ENCODE results near the gene TEKT4. TPM values are rescaled to one million over a fixed set of nuclear protein-coding genes. Genes with fewer than 3 reads are reported as not detected.
"Not testable (repeated sequence)": the region's sequence is repeated elsewhere in the genome, so short reads cannot be mapped to it uniquely, and the experiment has no call there.

TEKT4 gene
- total and polyA plus RNA-seq, 2 donors (not counting 3 experiments of a cell fraction or from before 2014, with no cell fraction given) = not detected

DNA sequence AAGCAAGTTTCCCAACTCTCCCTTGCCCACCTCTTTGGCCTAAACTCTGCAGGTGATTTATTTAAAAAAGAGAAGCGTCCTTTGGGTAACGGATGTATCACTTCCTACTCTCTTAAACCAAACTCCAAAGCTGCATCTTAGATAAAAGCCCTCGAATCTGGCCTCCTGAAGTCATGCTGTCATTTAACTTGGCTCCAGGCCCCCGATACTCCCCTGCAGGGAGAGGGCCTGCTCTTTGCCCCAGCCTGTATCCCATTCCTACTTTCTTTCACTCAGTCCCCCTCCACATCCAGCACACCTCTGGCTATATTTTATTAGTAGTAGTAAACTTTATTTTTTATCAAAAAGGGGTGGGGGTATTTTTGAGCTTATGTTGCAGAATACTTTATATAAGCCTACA lies 19.0 kb downstream of the TEKT4 start:
- POLR2A ChIA-PET = no interaction called here
- dilution Hi-C loops (cut with MboI; ENCODE audit: extremely low pct_ligation_motif_present, low sequenced_read_pairs) = no loop called here

DNA sequence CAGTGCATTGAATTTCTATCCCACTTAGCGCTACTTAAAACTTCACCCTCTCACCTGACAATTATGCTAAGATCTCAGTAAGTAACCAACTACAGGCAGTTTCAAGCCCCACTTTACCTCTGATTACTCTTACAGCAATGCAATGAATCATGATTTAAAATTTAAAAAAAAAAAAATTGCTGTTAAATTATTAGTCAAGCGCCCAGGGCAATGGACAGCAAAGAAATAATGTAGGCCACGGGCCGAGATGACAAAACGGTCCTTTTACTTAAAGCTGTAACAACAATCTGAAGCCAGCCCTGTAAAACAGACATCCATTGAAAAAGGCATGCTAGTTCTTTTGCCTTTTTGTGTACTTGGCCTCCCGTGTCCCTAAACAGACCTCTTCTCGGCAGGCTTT lies 24.0 kb downstream of the TEKT4 start:
- H3K9ac ChIP-seq (replicated peaks; ENCODE audit: extremely low read depth, insufficient read depth, low read length); H3K27ac ChIP-seq (ENCODE audit: insufficient read depth, low read depth, low read length); DNase-seq (ENCODE audit: low read depth, low spot score); intact Hi-C loops (cut with micrococcal nuclease); POLR2A ChIA-PET; H3K4me1 ChIP-seq (ENCODE audit: control insufficient read depth, extremely low read depth, insufficient read depth, low read length); H4K20me1 ChIP-seq (replicated peaks; ENCODE audit: control insufficient read depth, extremely low read depth, insufficient read depth, low read length); H2AFZ ChIP-seq (ENCODE audit: low read depth, low read length); H3K36me3 ChIP-seq (ENCODE audit: control insufficient read depth in 2 of 2, extremely low read depth in 1 of 2, insufficient read depth in 2 of 2, low read length in 2 of 2); H3K79me2 ChIP-seq (ENCODE audit: control insufficient read depth, insufficient read depth, low read length); FAIRE-seq; H3K4me2 ChIP-seq (ENCODE audit: insufficient read depth, low read length); H3K9me1 ChIP-seq (replicated peaks; ENCODE audit: control insufficient read depth, extremely low read depth, insufficient read depth, low read length); BruUV-seq (replicated peaks); H3K27me3 ChIP-seq (ENCODE audit: control insufficient read depth in 2 of 2, insufficient read depth in 2 of 2, low read length in 2 of 2); dilution Hi-C loops (cut with MboI; ENCODE audit: extremely low pct_ligation_motif_present, low sequenced_read_pairs); H3K9me3 ChIP-seq (replicated peaks; ENCODE audit: control insufficient read depth, insufficient read depth, low read length); H3K4me3 ChIP-seq (replicated peaks in 1 of 3; ENCODE audit: insufficient read depth in 1 of 3, low read depth in 1 of 3, low read length in 3 of 3); CTCF ChIA-PET: not testable (repeated sequence)

More for the DNA sequence above, 19.0 kb downstream of the TEKT4 start:
- no peak for FAIRE-seq
- no peak overlapping the region for H3K4me3 ChIP-seq (replicated peaks in 1 of 3; ENCODE audit: insufficient read depth in 1 of 3, low read depth in 1 of 3, low read length in 3 of 3)
- no peaks in the 10 kb centered on the region for H3K4me1 ChIP-seq (ENCODE audit: control insufficient read depth, extremely low read depth, insufficient read depth, low read length)
- H3K27ac ChIP-seq (ENCODE audit: insufficient read depth, low read depth, low read length) = no peak overlapping the region
- TF ChIP-seq POLR2A (IDR thresholded peaks at IDR 0.05; ENCODE audit: low read depth, low read length) (no peak), MYC (IDR thresholded peaks at IDR 0.05; ENCODE audit: low read depth, low read length) (no peak), EZH2 (IDR thresholded peaks at IDR 0.05; ENCODE audit: borderline replicate concordance, low read depth, low read length, severe bottlenecking) (no peak), GATA2 (IDR thresholded peaks at IDR 0.05; ENCODE audit: insufficient read depth, insufficient read length, low read depth, low read length) (no peak), POLR2AphosphoS5 (IDR thresholded peaks at IDR 0.05; ENCODE audit: insufficient read depth, low read depth, low read length) (no peak), JUN (IDR thresholded peaks at IDR 0.05; ENCODE audit: borderline replicate concordance, insufficient read depth, insufficient read length, low read depth) (no peak), FOS (IDR thresholded peaks at IDR 0.05; ENCODE audit: borderline replicate concordance, insufficient read depth, low read length) (no peak)
- TF ChIP-seq, protein P1, sequence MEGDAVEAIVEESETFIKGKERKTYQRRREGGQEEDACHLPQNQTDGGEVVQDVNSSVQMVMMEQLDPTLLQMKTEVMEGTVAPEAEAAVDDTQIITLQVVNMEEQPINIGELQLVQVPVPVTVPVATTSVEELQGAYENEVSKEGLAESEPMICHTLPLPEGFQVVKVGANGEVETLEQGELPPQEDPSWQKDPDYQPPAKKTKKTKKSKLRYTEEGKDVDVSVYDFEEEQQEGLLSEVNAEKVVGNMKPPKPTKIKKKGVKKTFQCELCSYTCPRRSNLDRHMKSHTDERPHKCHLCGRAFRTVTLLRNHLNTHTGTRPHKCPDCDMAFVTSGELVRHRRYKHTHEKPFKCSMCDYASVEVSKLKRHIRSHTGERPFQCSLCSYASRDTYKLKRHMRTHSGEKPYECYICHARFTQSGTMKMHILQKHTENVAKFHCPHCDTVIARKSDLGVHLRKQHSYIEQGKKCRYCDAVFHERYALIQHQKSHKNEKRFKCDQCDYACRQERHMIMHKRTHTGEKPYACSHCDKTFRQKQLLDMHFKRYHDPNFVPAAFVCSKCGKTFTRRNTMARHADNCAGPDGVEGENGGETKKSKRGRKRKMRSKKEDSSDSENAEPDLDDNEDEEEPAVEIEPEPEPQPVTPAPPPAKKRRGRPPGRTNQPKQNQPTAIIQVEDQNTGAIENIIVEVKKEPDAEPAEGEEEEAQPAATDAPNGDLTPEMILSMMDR (IDR thresholded peaks at IDR 0.05; ENCODE audit: extremely low read depth in 1 of 2, insufficient read depth in 1 of 2, low read depth in 1 of 2, low read length in 2 of 2) = no peak
- TF ChIP-seq, protein P2, sequence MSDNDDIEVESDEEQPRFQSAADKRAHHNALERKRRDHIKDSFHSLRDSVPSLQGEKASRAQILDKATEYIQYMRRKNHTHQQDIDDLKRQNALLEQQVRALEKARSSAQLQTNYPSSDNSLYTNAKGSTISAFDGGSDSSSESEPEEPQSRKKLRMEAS (IDR thresholded peaks at IDR 0.05; ENCODE audit: insufficient read depth, insufficient read length) = no peak
- H2AFZ ChIP-seq (ENCODE audit: low read depth, low read length) = no peak overlapping the region
- H3K27me3 ChIP-seq (ENCODE audit: control insufficient read depth in 2 of 2, insufficient read depth in 2 of 2, low read length in 2 of 2) = no peaks in the 10 kb centered on the region
- H3K9ac ChIP-seq (replicated peaks; ENCODE audit: extremely low read depth, insufficient read depth, low read length) = no peak overlapping the region
- H3K9me3 ChIP-seq (replicated peaks; ENCODE audit: control insufficient read depth, insufficient read depth, low read length) = no peaks in the 10 kb centered on the region
- no peaks in the 10 kb centered on the region for H3K36me3 ChIP-seq (ENCODE audit: control insufficient read depth in 2 of 2, extremely low read depth in 1 of 2, insufficient read depth in 2 of 2, low read length in 2 of 2)
- CTCF ChIA-PET = no interaction called here
- no peak for DNase-seq (ENCODE audit: low read depth, low spot score)
- intact Hi-C loops (cut with micrococcal nuclease) = no loop called here
- no peaks in the 10 kb centered on the region for H4K20me1 ChIP-seq (replicated peaks; ENCODE audit: control insufficient read depth, extremely low read depth, insufficient read depth, low read length)
- no peaks in the 10 kb centered on the region for H3K9me1 ChIP-seq (replicated peaks; ENCODE audit: control insufficient read depth, extremely low read depth, insufficient read depth, low read length)
- H3K4me2 ChIP-seq (ENCODE audit: insufficient read depth, low read length) = no peak overlapping the region
- no TSS peak for BruUV-seq (replicated peaks)
- no peaks in the 10 kb centered on the region for H3K79me2 ChIP-seq (ENCODE audit: control insufficient read depth, insufficient read depth, low read length)

DNA sequence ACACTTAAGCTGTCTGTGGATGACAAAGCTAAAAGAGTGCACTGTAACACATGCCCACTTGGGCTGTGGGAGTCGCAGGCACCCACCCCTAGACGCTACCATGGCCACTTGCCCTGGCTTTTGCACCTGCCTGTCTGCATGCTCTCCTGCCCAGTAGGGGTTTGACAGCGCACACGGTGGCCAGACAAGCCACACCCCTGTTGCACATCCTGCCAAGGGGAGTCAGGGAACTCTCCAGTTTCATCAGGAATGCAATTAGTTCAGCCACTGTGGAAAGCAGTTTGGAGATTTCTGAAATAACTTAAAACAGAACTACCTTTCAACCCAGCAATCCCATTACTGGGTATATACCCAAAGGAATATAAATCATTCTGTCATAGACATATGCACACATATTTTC lies 35.7 kb downstream of the TEKT4 start:
- dilution Hi-C loops (cut with MboI; ENCODE audit: extremely low pct_ligation_motif_present, low sequenced_read_pairs); intact Hi-C loops (cut with micrococcal nuclease); BruUV-seq (replicated peaks): not testable (repeated sequence)

More for the DNA sequence above, 35.7 kb downstream of the TEKT4 start:
- H3K9me3 ChIP-seq (replicated peaks; ENCODE audit: control insufficient read depth, insufficient read depth, low read length); H3K9ac ChIP-seq (replicated peaks; ENCODE audit: extremely low read depth, insufficient read depth, low read length); H3K4me2 ChIP-seq (ENCODE audit: insufficient read depth, low read length); CTCF ChIA-PET; H3K4me3 ChIP-seq (replicated peaks in 1 of 3; ENCODE audit: insufficient read depth in 1 of 3, low read depth in 1 of 3, low read length in 3 of 3); H2AFZ ChIP-seq (ENCODE audit: low read depth, low read length); H3K36me3 ChIP-seq (ENCODE audit: control insufficient read depth in 2 of 2, extremely low read depth in 1 of 2, insufficient read depth in 2 of 2, low read length in 2 of 2); H3K4me1 ChIP-seq (ENCODE audit: control insufficient read depth, extremely low read depth, insufficient read depth, low read length); DNase-seq (ENCODE audit: low read depth, low spot score); H3K79me2 ChIP-seq (ENCODE audit: control insufficient read depth, insufficient read depth, low read length); H4K20me1 ChIP-seq (replicated peaks; ENCODE audit: control insufficient read depth, extremely low read depth, insufficient read depth, low read length); FAIRE-seq; H3K27ac ChIP-seq (ENCODE audit: insufficient read depth, low read depth, low read length); H3K27me3 ChIP-seq (ENCODE audit: control insufficient read depth in 2 of 2, insufficient read depth in 2 of 2, low read length in 2 of 2); POLR2A ChIA-PET; H3K9me1 ChIP-seq (replicated peaks; ENCODE audit: control insufficient read depth, extremely low read depth, insufficient read depth, low read length): not testable (repeated sequence)

Data from endothelial cell of umbilical vein (primary cell).